HEK293T (cell line): ENCODE results near the gene P2RY2.

Source experiments
- BHLHE40 ChIP-seq: fragments of 450-650 bp; IDR thresholded peaks from 2 replicates; pipeline ENCODE4 v1.6.1; 2016; ENCODE audit warnings: mild to moderate bottlenecking, moderate library complexity, borderline replicate concordance
- FOXK2 ChIP-seq: fragments of 450-650 bp; IDR thresholded peaks from 2 replicates; pipeline ENCODE4 v1.6.1; 2016; ENCODE audit warnings: mild to moderate bottlenecking
- HDGF ChIP-seq: fragments of 450-650 bp; IDR thresholded peaks from 2 replicates; pipeline ENCODE4 v1.6.1; 2017; ENCODE audit warnings: antibody characterized with exemption, borderline replicate concordance
- NFRKB ChIP-seq: fragments of 450-650 bp; IDR thresholded peaks from 2 replicates; pipeline ENCODE4 v1.6.1; 2016; ENCODE audit warnings: mild to moderate bottlenecking, moderate library complexity
- SP1 ChIP-seq: fragments of 450-650 bp; IDR thresholded peaks from 2 replicates; pipeline ENCODE4 v1.6.1; 2017
- SUZ12 ChIP-seq: fragments of 450-650 bp; IDR thresholded peaks from 2 replicates; pipeline ENCODE4 v1.6.1; 2016; ENCODE audit warnings: mild to moderate bottlenecking
- TARDBP ChIP-seq: fragments of 450-650 bp; IDR thresholded peaks from 2 replicates; pipeline ENCODE4 v1.6.1; 2016
- TF ChIP-seq, protein P1 (sequence below): fragments of 450-650 bp; IDR thresholded peaks from 2 replicates; pipeline ENCODE4 v1.6.1; 2016

DNA sequence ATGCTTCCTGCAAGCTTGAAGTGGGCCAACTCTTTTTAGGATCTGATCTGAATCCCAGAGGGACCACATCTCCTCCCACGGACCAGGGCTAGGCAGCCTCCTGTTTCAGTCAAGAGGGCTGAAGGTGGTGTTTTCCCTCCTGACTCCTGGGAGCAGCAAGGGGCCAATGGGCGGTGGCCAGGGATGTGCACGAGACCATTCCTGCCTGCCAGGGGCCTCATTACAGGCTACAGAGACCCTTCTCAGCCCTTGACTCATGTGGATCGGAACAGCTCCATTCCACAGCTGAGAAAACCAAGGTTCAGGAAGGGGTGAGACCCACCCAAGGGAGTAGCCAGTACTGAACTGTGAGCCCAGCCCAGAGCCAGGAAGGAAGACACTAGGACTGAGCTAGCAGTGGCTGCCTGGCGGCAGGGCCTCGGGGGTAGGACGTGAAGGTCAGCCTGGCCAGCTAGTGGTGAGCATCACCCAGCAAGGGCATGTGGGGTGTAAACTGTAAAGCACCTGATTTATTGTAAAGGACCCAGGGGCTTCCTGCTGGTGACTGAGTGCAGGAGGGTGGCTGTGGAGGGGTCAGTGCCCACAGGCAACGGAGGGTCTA lies 50.7 kb downstream of the P2RY2 start:
- no peak for TF ChIP-seq SP1
- no peak for TF ChIP-seq BHLHE40
- no peak for TF ChIP-seq TARDBP
- no peak for TF ChIP-seq HDGF
- no peak for TF ChIP-seq FOXK2
- TF ChIP-seq, protein P1, sequence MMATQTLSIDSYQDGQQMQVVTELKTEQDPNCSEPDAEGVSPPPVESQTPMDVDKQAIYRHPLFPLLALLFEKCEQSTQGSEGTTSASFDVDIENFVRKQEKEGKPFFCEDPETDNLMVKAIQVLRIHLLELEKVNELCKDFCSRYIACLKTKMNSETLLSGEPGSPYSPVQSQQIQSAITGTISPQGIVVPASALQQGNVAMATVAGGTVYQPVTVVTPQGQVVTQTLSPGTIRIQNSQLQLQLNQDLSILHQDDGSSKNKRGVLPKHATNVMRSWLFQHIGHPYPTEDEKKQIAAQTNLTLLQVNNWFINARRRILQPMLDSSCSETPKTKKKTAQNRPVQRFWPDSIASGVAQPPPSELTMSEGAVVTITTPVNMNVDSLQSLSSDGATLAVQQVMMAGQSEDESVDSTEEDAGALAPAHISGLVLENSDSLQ, result no peak
- TF ChIP-seq NFRKB, result no peak
- TF ChIP-seq SUZ12, result no peak
